Measurements from ENCODE around the gene IQGAP3.

IQGAP3 gene

GRCh38 chr1:156491151-156491949 is 81.0 kb downstream of the IQGAP3 start:
- no peak overlapping the region for H3K4me3 ChIP-seq (ENCODE audit: control insufficient read depth, low read depth, low read length)
- TF ChIP-seq CTCF (IDR thresholded peaks at IDR 0.05; ENCODE audit: control insufficient read depth, insufficient read depth, low read depth, low read length, missing control alignments), result no peak
- no peak for DNase-seq (ENCODE audit: low read depth)

GRCh38 chr1:156490401-156491032 is 81.8 kb downstream of the IQGAP3 start:
- peak overlapping the region; percentile 14 for H3K4me3 ChIP-seq (ENCODE audit: control insufficient read depth, low read depth, low read length)
- DNase-seq (ENCODE audit: low read depth), result no peak
- TF ChIP-seq CTCF (IDR thresholded peaks at IDR 0.05; ENCODE audit: control insufficient read depth, insufficient read depth, low read depth, low read length, missing control alignments), result peak; percentile 30

GRCh38 chr1:156489935-156490293 is 82.5 kb downstream of the IQGAP3 start:
- DNase-seq (ENCODE audit: low read depth), result no peak
- TF ChIP-seq CTCF (IDR thresholded peaks at IDR 0.05; ENCODE audit: control insufficient read depth, insufficient read depth, low read depth, low read length, missing control alignments), result no peak
- no peak overlapping the region; the same call in 1 of the 2 replicates for H3K4me3 ChIP-seq (ENCODE audit: control insufficient read depth, low read depth, low read length)

GRCh38 chr1:156489166-156489934 is 83.0 kb downstream of the IQGAP3 start:
- no peak overlapping the region for H3K4me3 ChIP-seq (ENCODE audit: control insufficient read depth, low read depth, low read length)
- peak; percentile 4 for TF ChIP-seq CTCF (IDR thresholded peaks at IDR 0.05; ENCODE audit: control insufficient read depth, insufficient read depth, low read depth, low read length, missing control alignments)
- no peak for DNase-seq (ENCODE audit: low read depth)

GRCh38 chr1:156488566-156489165 is 83.7 kb downstream of the IQGAP3 start:
- DNase-seq (ENCODE audit: low read depth), result no peak
- no peak for TF ChIP-seq CTCF (IDR thresholded peaks at IDR 0.05; ENCODE audit: control insufficient read depth, insufficient read depth, low read depth, low read length, missing control alignments)
- H3K4me3 ChIP-seq (ENCODE audit: control insufficient read depth, low read depth, low read length), result no peak overlapping the region

GRCh38 chr1:156487862-156488261 is 84.5 kb downstream of the IQGAP3 start:
- DNase-seq (ENCODE audit: low read depth), result no peak
- H3K4me3 ChIP-seq (ENCODE audit: control insufficient read depth, low read depth, low read length), result no peak overlapping the region
- no peak for TF ChIP-seq CTCF (IDR thresholded peaks at IDR 0.05; ENCODE audit: control insufficient read depth, insufficient read depth, low read depth, low read length, missing control alignments)
